Endothelial cell of umbilical vein (primary cell): ENCODE measurements around the gene MTFR1L.

Source experiments
- EZH2 ChIP-seq: IDR thresholded peaks from 2 replicates; pipeline ENCODE4 v1.6.1; 2012; ENCODE audit warnings: borderline replicate concordance, low read depth, mild to moderate bottlenecking, moderate library complexity, low read length, inconsistent platforms; ENCODE audit not compliant: severe bottlenecking
- JUN ChIP-seq: IDR thresholded peaks from 2 replicates; pipeline ENCODE4 v1.6.1; 2011; ENCODE audit warnings: borderline replicate concordance, low read depth; ENCODE audit not compliant: insufficient read length, insufficient read depth
- POLR2A ChIP-seq: IDR thresholded peaks from 2 replicates; pipeline ENCODE4 v1.6.1; 2012; ENCODE audit warnings: low read depth, mild to moderate bottlenecking, control low read depth, low read length
- POLR2AphosphoS5 ChIP-seq: IDR thresholded peaks from 2 replicates; pipeline ENCODE4 v1.6.1; 2012; ENCODE audit warnings: low read depth, mild to moderate bottlenecking, control low read depth, low read length, moderate library complexity; ENCODE audit not compliant: insufficient read depth
- TF ChIP-seq, protein P1 (sequence below), 2 donors: IDR thresholded peaks; 1 replicate in 1 of 2; 2 replicates in 1 of 2; pipeline ENCODE4 v1.5.1; 2011; ENCODE audit warnings: low read length in 2 of 2, mild to moderate bottlenecking in 2 of 2, moderate library complexity in 2 of 2, control low read depth in 1 of 2, inconsistent platforms in 1 of 2, low read depth in 1 of 2; ENCODE audit not compliant: insufficient read depth in 1 of 2; ENCODE audit errors: extremely low read depth in 1 of 2
- TF ChIP-seq, protein P2 (sequence below): IDR thresholded peaks from 2 replicates; pipeline ENCODE4 v1.6.1; 2011; ENCODE audit not compliant: insufficient read depth, insufficient read length

DNA sequence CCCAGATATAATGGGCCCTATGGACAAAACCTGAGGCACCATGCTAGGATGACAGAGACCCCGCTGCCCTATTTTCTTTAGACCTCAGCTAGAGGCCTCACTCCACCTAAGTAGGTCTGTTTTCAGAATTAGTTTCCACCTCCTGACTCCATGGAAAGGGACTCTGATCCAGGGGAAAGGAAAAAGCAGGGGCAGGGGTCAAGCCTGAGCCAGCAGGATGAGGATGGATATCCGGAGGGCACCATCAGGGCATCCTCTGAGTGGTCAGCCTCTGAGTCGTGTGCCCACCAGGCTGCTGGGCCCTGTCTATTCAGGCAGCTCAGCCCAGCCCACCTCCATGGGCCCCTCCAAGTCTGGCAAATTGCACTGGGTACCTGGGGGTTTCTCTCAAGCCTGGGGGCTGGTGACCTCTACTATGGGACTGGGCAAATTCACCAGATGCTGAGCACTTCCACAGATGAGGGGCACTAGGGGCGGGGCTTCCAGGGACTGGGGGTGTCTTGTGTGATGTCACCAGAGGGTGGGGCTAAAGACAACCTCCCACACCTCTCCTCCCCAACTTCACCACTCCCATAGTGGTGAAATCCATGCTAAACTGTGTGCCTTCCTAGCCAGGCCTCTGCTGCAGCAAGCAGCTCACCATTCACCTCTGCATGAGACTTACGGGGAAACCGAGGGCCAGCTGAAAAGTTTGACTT, 50.3 kb downstream of the MTFR1L start:
- TF ChIP-seq, protein P1, sequence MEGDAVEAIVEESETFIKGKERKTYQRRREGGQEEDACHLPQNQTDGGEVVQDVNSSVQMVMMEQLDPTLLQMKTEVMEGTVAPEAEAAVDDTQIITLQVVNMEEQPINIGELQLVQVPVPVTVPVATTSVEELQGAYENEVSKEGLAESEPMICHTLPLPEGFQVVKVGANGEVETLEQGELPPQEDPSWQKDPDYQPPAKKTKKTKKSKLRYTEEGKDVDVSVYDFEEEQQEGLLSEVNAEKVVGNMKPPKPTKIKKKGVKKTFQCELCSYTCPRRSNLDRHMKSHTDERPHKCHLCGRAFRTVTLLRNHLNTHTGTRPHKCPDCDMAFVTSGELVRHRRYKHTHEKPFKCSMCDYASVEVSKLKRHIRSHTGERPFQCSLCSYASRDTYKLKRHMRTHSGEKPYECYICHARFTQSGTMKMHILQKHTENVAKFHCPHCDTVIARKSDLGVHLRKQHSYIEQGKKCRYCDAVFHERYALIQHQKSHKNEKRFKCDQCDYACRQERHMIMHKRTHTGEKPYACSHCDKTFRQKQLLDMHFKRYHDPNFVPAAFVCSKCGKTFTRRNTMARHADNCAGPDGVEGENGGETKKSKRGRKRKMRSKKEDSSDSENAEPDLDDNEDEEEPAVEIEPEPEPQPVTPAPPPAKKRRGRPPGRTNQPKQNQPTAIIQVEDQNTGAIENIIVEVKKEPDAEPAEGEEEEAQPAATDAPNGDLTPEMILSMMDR (IDR thresholded peaks at IDR 0.05; ENCODE audit: extremely low read depth in 1 of 2, insufficient read depth in 1 of 2, low read depth in 1 of 2, low read length in 2 of 2): no peak
- no peak for TF ChIP-seq POLR2A
- TF ChIP-seq POLR2AphosphoS5: no peak
- no peak for TF ChIP-seq EZH2
- TF ChIP-seq JUN: no peak
- TF ChIP-seq, protein P2, sequence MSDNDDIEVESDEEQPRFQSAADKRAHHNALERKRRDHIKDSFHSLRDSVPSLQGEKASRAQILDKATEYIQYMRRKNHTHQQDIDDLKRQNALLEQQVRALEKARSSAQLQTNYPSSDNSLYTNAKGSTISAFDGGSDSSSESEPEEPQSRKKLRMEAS: no peak
